ENCODE results near the gene TGM3. TPM values are rescaled to one million over a fixed set of nuclear protein-coding genes. Genes with fewer than 3 reads are reported as not detected.

Gene TGM3, protein sequence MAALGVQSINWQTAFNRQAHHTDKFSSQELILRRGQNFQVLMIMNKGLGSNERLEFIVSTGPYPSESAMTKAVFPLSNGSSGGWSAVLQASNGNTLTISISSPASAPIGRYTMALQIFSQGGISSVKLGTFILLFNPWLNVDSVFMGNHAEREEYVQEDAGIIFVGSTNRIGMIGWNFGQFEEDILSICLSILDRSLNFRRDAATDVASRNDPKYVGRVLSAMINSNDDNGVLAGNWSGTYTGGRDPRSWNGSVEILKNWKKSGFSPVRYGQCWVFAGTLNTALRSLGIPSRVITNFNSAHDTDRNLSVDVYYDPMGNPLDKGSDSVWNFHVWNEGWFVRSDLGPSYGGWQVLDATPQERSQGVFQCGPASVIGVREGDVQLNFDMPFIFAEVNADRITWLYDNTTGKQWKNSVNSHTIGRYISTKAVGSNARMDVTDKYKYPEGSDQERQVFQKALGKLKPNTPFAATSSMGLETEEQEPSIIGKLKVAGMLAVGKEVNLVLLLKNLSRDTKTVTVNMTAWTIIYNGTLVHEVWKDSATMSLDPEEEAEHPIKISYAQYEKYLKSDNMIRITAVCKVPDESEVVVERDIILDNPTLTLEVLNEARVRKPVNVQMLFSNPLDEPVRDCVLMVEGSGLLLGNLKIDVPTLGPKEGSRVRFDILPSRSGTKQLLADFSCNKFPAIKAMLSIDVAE
- polyA plus RNA-seq (2011; rRNA removed) (not detected in 2 replicates), polyA minus RNA-seq (2011; rRNA and poly(A)+ RNA removed) (not detected in 2 replicates)

DNA sequence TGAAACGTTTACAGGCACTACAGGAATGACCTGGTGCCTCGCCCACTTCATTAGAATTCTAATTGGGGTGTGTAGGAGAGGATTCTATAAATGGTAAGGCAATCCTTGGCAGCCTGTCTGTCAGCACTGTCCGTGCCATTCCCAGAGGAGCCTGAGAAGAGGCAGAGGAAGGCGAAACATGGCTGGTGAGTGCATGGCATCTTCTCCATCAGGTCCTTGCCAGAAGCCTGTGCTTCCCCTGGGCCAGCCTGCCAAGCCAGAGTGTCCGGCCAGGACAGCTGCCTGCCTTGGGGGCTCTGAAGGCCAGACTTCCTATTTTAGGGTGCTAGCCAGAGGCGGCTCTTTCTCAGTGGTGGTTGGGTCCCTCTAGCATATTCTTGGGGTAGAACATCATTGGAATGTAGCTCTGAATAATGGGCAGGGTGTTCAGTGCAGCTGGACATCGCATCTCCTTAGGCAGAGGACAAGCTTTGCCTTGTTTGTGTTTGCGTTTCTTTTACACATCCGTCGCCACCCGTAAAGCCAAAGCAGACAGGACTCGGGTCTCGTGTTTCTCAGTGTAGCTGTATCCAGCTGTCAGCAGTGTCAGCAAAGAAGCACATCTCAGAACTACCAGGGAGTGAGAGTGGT, at the start of gene TGM3:
Gene TGM3 (plus strand): TSS at position 116 of the 630 bp plus-strand sequence. CDS start 63 bp downstream, at position 179.
- Histone ChIP-seq H3K27me3 (ENCODE audit: control insufficient read depth, insufficient read depth, low read length) (0 out of 2 replicates have a peak, but pooled peaks cover 1% of the 10 kb centered on the region), H3K36me3 (ENCODE audit: control insufficient read depth, insufficient read depth, low read length) (no peaks in the 10 kb centered on the region), H3K4me3 (ENCODE audit: low read depth, low read length) (no peak within 1 kb of the TSS)
- TF ChIP-seq, protein P1, sequence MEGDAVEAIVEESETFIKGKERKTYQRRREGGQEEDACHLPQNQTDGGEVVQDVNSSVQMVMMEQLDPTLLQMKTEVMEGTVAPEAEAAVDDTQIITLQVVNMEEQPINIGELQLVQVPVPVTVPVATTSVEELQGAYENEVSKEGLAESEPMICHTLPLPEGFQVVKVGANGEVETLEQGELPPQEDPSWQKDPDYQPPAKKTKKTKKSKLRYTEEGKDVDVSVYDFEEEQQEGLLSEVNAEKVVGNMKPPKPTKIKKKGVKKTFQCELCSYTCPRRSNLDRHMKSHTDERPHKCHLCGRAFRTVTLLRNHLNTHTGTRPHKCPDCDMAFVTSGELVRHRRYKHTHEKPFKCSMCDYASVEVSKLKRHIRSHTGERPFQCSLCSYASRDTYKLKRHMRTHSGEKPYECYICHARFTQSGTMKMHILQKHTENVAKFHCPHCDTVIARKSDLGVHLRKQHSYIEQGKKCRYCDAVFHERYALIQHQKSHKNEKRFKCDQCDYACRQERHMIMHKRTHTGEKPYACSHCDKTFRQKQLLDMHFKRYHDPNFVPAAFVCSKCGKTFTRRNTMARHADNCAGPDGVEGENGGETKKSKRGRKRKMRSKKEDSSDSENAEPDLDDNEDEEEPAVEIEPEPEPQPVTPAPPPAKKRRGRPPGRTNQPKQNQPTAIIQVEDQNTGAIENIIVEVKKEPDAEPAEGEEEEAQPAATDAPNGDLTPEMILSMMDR (IDR thresholded peaks at IDR 0.05; ENCODE audit: insufficient read depth, low read depth, low read length), result no peak
- no peak for DNase-seq (ENCODE audit: low read depth)
- ChIA-PET POLR2A (no interaction called here), CTCF (interaction anchor here (0.6 to 2.6 kb wide), 3 partner anchors 50 to 171 kb away, joined by 3 to 7 read pairs (median 3); no protein-coding TSS in a partner anchor)

DNA sequence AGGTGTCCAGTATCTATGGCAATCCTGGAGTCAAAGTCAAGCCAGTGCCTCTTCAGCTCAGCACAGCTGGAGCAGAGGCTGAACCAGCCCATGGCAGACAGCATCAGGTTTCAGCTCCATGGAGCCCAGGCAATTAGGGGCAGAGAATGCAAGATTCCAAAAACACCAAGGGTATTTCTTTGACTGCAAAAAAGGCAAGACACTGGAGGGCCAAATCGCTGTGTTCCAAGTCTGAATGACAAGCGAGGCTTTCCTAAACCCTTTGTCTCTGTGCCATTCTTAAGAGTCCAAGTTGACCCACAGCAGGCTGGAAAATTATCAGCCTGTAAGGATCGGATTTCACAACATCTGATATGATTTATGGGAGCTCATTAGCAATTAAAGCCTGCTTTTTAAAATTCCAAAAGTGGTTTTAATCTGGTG, 49.7 kb upstream of the TGM3 start:
- ChIA-PET POLR2A (no interaction called here), CTCF (interaction anchor here (0.7 to 1.9 kb wide), 2 partner anchors 39 to 50 kb away, joined by 3 to 7 read pairs; partner anchors contain the start of gene TGM3)
- Histone ChIP-seq H3K4me3 (ENCODE audit: low read depth, low read length) (no peak overlapping the region), H3K27me3 (ENCODE audit: control insufficient read depth, insufficient read depth, low read length) (peaks cover 15% of the 10 kb centered on the region; the same call in 1 of the 2 replicates), H3K36me3 (ENCODE audit: control insufficient read depth, insufficient read depth, low read length) (no peaks in the 10 kb centered on the region)
- TF ChIP-seq, protein P1 (IDR thresholded peaks at IDR 0.05; ENCODE audit: insufficient read depth, low read depth, low read length), result no peak
- no peak for DNase-seq (ENCODE audit: low read depth)

DNA sequence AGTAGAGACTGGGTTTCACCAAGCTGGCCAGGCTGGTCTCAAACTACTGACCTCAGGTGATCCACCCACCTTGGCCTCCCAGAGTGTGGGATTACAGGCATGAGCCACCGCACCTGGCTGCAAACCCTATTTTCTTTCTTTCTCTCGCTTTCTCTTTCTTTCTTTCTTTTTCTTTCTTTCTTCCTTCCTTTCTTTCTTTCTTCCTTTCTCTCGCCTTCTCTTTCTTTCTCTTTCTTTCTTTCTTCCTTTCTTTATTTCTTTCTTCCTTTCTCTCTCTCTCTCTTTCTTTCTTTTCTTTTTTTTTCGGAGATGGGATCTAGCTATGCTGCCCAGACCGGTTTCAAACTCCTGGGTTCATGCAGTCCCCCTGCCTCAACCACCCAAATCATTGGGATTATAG, 47.0 kb upstream of the TGM3 start:
- no peak overlapping the region for H3K4me3 ChIP-seq (ENCODE audit: low read depth, low read length)
- CTCF ChIA-PET, result no interaction called here
- no peaks in the 10 kb centered on the region for H3K36me3 ChIP-seq (ENCODE audit: control insufficient read depth, insufficient read depth, low read length)
- DNase-seq (ENCODE audit: low read depth), result no peak
- H3K27me3 ChIP-seq (ENCODE audit: control insufficient read depth, insufficient read depth, low read length), result peaks cover 14% of the 10 kb centered on the region; the same call in 1 of the 2 replicates
- TF ChIP-seq, protein P1 (IDR thresholded peaks at IDR 0.05; ENCODE audit: insufficient read depth, low read depth, low read length), result no peak
- POLR2A ChIA-PET, result no interaction called here

DNA sequence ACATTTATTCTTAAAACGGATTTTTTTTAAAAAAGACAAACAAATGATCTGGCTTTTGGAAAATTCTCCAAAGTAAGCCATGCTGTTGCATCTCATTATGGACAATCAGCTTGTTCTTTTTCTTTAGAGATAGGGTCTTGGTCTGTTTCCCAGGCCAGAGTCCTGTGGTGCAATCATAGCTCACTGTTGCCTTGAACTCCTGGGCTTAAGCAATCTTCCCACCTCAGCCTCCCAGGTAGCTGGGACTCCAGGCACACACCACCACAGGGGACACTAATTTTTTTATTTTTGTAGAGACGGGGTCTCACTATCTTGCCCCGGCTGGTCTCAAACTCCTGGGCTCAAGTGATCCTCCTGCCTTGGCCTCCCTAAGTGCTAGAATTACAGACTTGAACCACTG, 45.9 kb upstream of the TGM3 start:
- Histone ChIP-seq H3K36me3 (ENCODE audit: control insufficient read depth, insufficient read depth, low read length) (no peaks in the 10 kb centered on the region), H3K4me3 (ENCODE audit: low read depth, low read length) (no peak overlapping the region), H3K27me3 (ENCODE audit: control insufficient read depth, insufficient read depth, low read length) (peaks cover 12% of the 10 kb centered on the region; the same call in 1 of the 2 replicates)
- TF ChIP-seq, protein P1 (IDR thresholded peaks at IDR 0.05; ENCODE audit: insufficient read depth, low read depth, low read length), result no peak
- no peak for DNase-seq (ENCODE audit: low read depth)
- POLR2A ChIA-PET, result no interaction called here
- CTCF ChIA-PET, result interaction anchor here (0.7 to 1.4 kb wide), 3 partner anchors 9 to 48 kb away, joined by 3 to 6 read pairs (median 3); no protein-coding TSS in a partner anchor
